PFSK-1 (cell line): ENCODE results near the gene LENG1.

Experiments
- FOXP2 ChIP-seq: optimal IDR thresholded peaks from 2 replicates; pipeline ENCODE3; 2011; ENCODE audit warnings: borderline replicate concordance, control low read depth, inconsistent platforms; ENCODE audit not compliant: insufficient read depth; ENCODE audit errors: extremely low read length, extremely low read depth
- POLR2AphosphoS5 ChIP-seq: IDR thresholded peaks from 2 replicates; pipeline ENCODE4 v1.6.1; 2012; ENCODE audit warnings: low read depth, mild to moderate bottlenecking, control low read depth, low read length, moderate library complexity
- REST ChIP-seq, 2 experiments: IDR thresholded peaks; 2 replicates each; pipeline versions ENCODE4 v1.6.1 to v1.8.0; 2011 to 2012; ENCODE audit warnings: low read depth in 2 of 2, low read length in 2 of 2, control low read depth in 1 of 2, inconsistent platforms in 1 of 2, mild to moderate bottlenecking in 1 of 2, moderate library complexity in 1 of 2; ENCODE audit not compliant: insufficient read depth in 1 of 2
- SIN3A ChIP-seq: IDR thresholded peaks from 2 replicates; pipeline ENCODE4 v1.6.1; 2012; ENCODE audit warnings: mild to moderate bottlenecking, low read length, moderate library complexity, borderline replicate concordance; ENCODE audit not compliant: insufficient read depth
- TAF1 ChIP-seq: IDR thresholded peaks from 2 replicates; pipeline ENCODE4 v1.6.1; 2012; ENCODE audit warnings: low read length, control low read depth, borderline replicate concordance; ENCODE audit not compliant: insufficient read depth

LENG1 gene

GRCh38 chr19:54138489-54139256 lies 20.8 kb downstream of the LENG1 start:
- TF ChIP-seq POLR2AphosphoS5 (no peak), TAF1 (no peak), REST (IDR thresholded peaks at IDR 0.05; ENCODE audit: insufficient read depth in 1 of 2, low read depth in 2 of 2, low read length in 2 of 2) (no peak), SIN3A (no peak), FOXP2 (no peak)

GRCh38 chr19:54137699-54138488 lies 21.6 kb downstream of the LENG1 start, which contains the start of gene CNOT3:
Gene CNOT3 (plus strand): TSS chr19:54137762. CDS start chr19:54142979, 5,217 bp downstream.
- TF ChIP-seq POLR2AphosphoS5 = peak; percentile 68
- no peak for TF ChIP-seq FOXP2
- no peak for TF ChIP-seq SIN3A
- peak; percentile 65; the same call in 1 of the 2 replicates for TF ChIP-seq TAF1
- no peak for TF ChIP-seq REST (IDR thresholded peaks at IDR 0.05; ENCODE audit: insufficient read depth in 1 of 2, low read depth in 2 of 2, low read length in 2 of 2)

GRCh38 chr19:54136864-54137698 lies 22.4 kb downstream of the LENG1 start:
- peak; percentile 78 for TF ChIP-seq POLR2AphosphoS5
- TF ChIP-seq FOXP2 = no peak
- TF ChIP-seq SIN3A = 0 out of 2 replicates have a peak, but pooled peaks have one; percentile 9
- TF ChIP-seq TAF1 = peak; percentile 74; the same call in 1 of the 2 replicates

- TF ChIP-seq SIN3A = no peak
These were observed 23.2 kb downstream of the LENG1 start for GRCh38 chr19:54136086-54136863.

- TF ChIP-seq POLR2AphosphoS5 (no peak), TAF1 (no peak), FOXP2 (no peak), SIN3A (no peak), REST (IDR thresholded peaks at IDR 0.05; ENCODE audit: insufficient read depth in 1 of 2, low read depth in 2 of 2, low read length in 2 of 2) (no peak)
These were observed 25.4 kb downstream of the LENG1 start for GRCh38 chr19:54133957-54134590.
